Measurements from ENCODE around the gene PELI1.
"Not testable (repeated sequence)": the region's sequence is repeated elsewhere in the genome, so short reads cannot be mapped to it uniquely, and the experiment has no call there.

The PELI1 gene

GRCh38 chr2:64093341-64093740 lies 50.9 kb downstream of the PELI1 start:
- no peaks in the 10 kb centered on the region for H3K9me3 ChIP-seq (ENCODE audit: control insufficient read depth in 1 of 2, low read length in 2 of 2)
- H3K4me3 ChIP-seq (ENCODE audit: low read depth in 1 of 2, low read length in 2 of 2), result no peak overlapping the region
- H3K27me3 ChIP-seq (ENCODE audit: control insufficient read depth in 1 of 2, insufficient read depth in 2 of 2, low read length in 2 of 2), result no peaks in the 10 kb centered on the region
- no peak overlapping the region for H3K27ac ChIP-seq (ENCODE audit: low read depth, low read length)
- H3K9ac ChIP-seq (ENCODE audit: low read depth in 1 of 2, low read length in 2 of 2), result no peak overlapping the region
- no peaks in the 10 kb centered on the region for H3K4me1 ChIP-seq (ENCODE audit: control insufficient read depth in 1 of 2, insufficient read depth in 2 of 2, low read length in 2 of 2)
- peaks cover 23 to 46% of the 10 kb centered on the region in 2 donors for H3K36me3 ChIP-seq (ENCODE audit: control insufficient read depth in 1 of 2, insufficient read depth in 2 of 2, low read length in 2 of 2)

GRCh38 chr2:64092502-64092901 lies 51.7 kb downstream of the PELI1 start:
- Histone ChIP-seq H3K27me3 (ENCODE audit: control insufficient read depth in 1 of 2, insufficient read depth in 2 of 2, low read length in 2 of 2) (no peaks in the 10 kb centered on the region), H3K27ac (ENCODE audit: low read depth, low read length) (no peak overlapping the region), H3K36me3 (ENCODE audit: control insufficient read depth in 1 of 2, insufficient read depth in 2 of 2, low read length in 2 of 2) (peaks cover 22 to 44% of the 10 kb centered on the region in 2 donors), H3K4me3 (ENCODE audit: low read depth in 1 of 2, low read length in 2 of 2) (no peak overlapping the region), H3K9me3 (ENCODE audit: control insufficient read depth in 1 of 2, low read length in 2 of 2) (no peaks in the 10 kb centered on the region), H3K9ac (ENCODE audit: low read depth in 1 of 2, low read length in 2 of 2) (no peak overlapping the region), H3K4me1 (ENCODE audit: control insufficient read depth in 1 of 2, insufficient read depth in 2 of 2, low read length in 2 of 2) (no peaks in the 10 kb centered on the region)

GRCh38 chr2:64090264-64090663 lies 54.0 kb downstream of the PELI1 start:
- Histone ChIP-seq H3K36me3 (ENCODE audit: control insufficient read depth in 1 of 2, insufficient read depth in 2 of 2, low read length in 2 of 2) (peaks cover 8 to 21% of the 10 kb centered on the region in 2 donors), H3K4me1 (ENCODE audit: control insufficient read depth in 1 of 2, insufficient read depth in 2 of 2, low read length in 2 of 2) (no peaks in the 10 kb centered on the region), H3K4me3 (ENCODE audit: low read depth in 1 of 2, low read length in 2 of 2) (no peak overlapping the region), H3K27ac (ENCODE audit: low read depth, low read length) (no peak overlapping the region), H3K9ac (ENCODE audit: low read depth in 1 of 2, low read length in 2 of 2) (no peak overlapping the region), H3K27me3 (ENCODE audit: control insufficient read depth in 1 of 2, insufficient read depth in 2 of 2, low read length in 2 of 2) (no peaks in the 10 kb centered on the region), H3K9me3 (ENCODE audit: control insufficient read depth in 1 of 2, low read length in 2 of 2) (no peaks in the 10 kb centered on the region)

- Histone ChIP-seq H3K27me3 (ENCODE audit: control insufficient read depth in 1 of 2, insufficient read depth in 2 of 2, low read length in 2 of 2) (no peaks in the 10 kb centered on the region), H3K4me3 (ENCODE audit: low read depth in 1 of 2, low read length in 2 of 2) (no peak overlapping the region), H3K27ac (ENCODE audit: low read depth, low read length) (no peak overlapping the region), H3K9ac (ENCODE audit: low read depth in 1 of 2, low read length in 2 of 2) (no peak overlapping the region), H3K9me3 (ENCODE audit: control insufficient read depth in 1 of 2, low read length in 2 of 2) (no peaks in the 10 kb centered on the region), H3K36me3 (ENCODE audit: control insufficient read depth in 1 of 2, insufficient read depth in 2 of 2, low read length in 2 of 2) (peaks cover 0 to 4% of the 10 kb centered on the region in 2 donors), H3K4me1 (ENCODE audit: control insufficient read depth in 1 of 2, insufficient read depth in 2 of 2, low read length in 2 of 2) (no peaks in the 10 kb centered on the region)
Observed at GRCh38 chr2:64086347-64087082, 57.7 kb downstream of the PELI1 start.

GRCh38 chr2:64085936-64086335 lies 58.3 kb downstream of the PELI1 start:
- Histone ChIP-seq H3K27me3 (ENCODE audit: control insufficient read depth in 1 of 2, insufficient read depth in 2 of 2, low read length in 2 of 2) (no peaks in the 10 kb centered on the region), H3K9ac (ENCODE audit: low read depth in 1 of 2, low read length in 2 of 2) (no peak overlapping the region), H3K4me3 (ENCODE audit: low read depth in 1 of 2, low read length in 2 of 2) (no peak overlapping the region), H3K36me3 (ENCODE audit: control insufficient read depth in 1 of 2, insufficient read depth in 2 of 2, low read length in 2 of 2) (no peaks in the 10 kb centered on the region), H3K9me3 (ENCODE audit: control insufficient read depth in 1 of 2, low read length in 2 of 2) (no peaks in the 10 kb centered on the region), H3K4me1 (ENCODE audit: control insufficient read depth in 1 of 2, insufficient read depth in 2 of 2, low read length in 2 of 2) (no peaks in the 10 kb centered on the region), H3K27ac (ENCODE audit: low read depth, low read length) (no peak overlapping the region)

- no peak overlapping the region for H3K27ac ChIP-seq (ENCODE audit: low read depth, low read length)
- no peaks in the 10 kb centered on the region for H3K9me3 ChIP-seq (ENCODE audit: control insufficient read depth in 1 of 2, low read length in 2 of 2)
- no peak overlapping the region for H3K4me3 ChIP-seq (ENCODE audit: low read depth in 1 of 2, low read length in 2 of 2)
- H3K36me3 ChIP-seq (ENCODE audit: control insufficient read depth in 1 of 2, insufficient read depth in 2 of 2, low read length in 2 of 2), result no peaks in the 10 kb centered on the region
- no peaks in the 10 kb centered on the region for H3K27me3 ChIP-seq (ENCODE audit: control insufficient read depth in 1 of 2, insufficient read depth in 2 of 2, low read length in 2 of 2)
- no peaks in the 10 kb centered on the region for H3K4me1 ChIP-seq (ENCODE audit: control insufficient read depth in 1 of 2, insufficient read depth in 2 of 2, low read length in 2 of 2)
- no peak overlapping the region for H3K9ac ChIP-seq (ENCODE audit: low read depth in 1 of 2, low read length in 2 of 2)
Observed at GRCh38 chr2:64081046-64081445, 63.2 kb downstream of the PELI1 start.

GRCh38 chr2:64080179-64080578 lies 64.0 kb downstream of the PELI1 start:
- Histone ChIP-seq H3K9me3 (ENCODE audit: control insufficient read depth in 1 of 2, low read length in 2 of 2) (no peaks in the 10 kb centered on the region), H3K27me3 (ENCODE audit: control insufficient read depth in 1 of 2, insufficient read depth in 2 of 2, low read length in 2 of 2) (no peaks in the 10 kb centered on the region), H3K36me3 (ENCODE audit: control insufficient read depth in 1 of 2, insufficient read depth in 2 of 2, low read length in 2 of 2) (no peaks in the 10 kb centered on the region), H3K9ac (ENCODE audit: low read depth in 1 of 2, low read length in 2 of 2) (no peak overlapping the region), H3K4me1 (ENCODE audit: control insufficient read depth in 1 of 2, insufficient read depth in 2 of 2, low read length in 2 of 2) (no peaks in the 10 kb centered on the region), H3K4me3 (ENCODE audit: low read depth in 1 of 2, low read length in 2 of 2) (no peak overlapping the region), H3K27ac (ENCODE audit: low read depth, low read length) (no peak overlapping the region)

- H3K27me3 ChIP-seq (ENCODE audit: control insufficient read depth in 1 of 2, insufficient read depth in 2 of 2, low read length in 2 of 2); H3K36me3 ChIP-seq (ENCODE audit: control insufficient read depth in 1 of 2, insufficient read depth in 2 of 2, low read length in 2 of 2); H3K27ac ChIP-seq (ENCODE audit: low read depth, low read length); H3K4me1 ChIP-seq (ENCODE audit: control insufficient read depth in 1 of 2, insufficient read depth in 2 of 2, low read length in 2 of 2); H3K9me3 ChIP-seq (ENCODE audit: control insufficient read depth in 1 of 2, low read length in 2 of 2); H3K4me3 ChIP-seq (ENCODE audit: low read depth in 1 of 2, low read length in 2 of 2); H3K9ac ChIP-seq (ENCODE audit: low read depth in 1 of 2, low read length in 2 of 2): not testable (repeated sequence)
Observed at GRCh38 chr2:64079688-64080087, 64.5 kb downstream of the PELI1 start.

GRCh38 chr2:64076828-64077227 lies 67.4 kb downstream of the PELI1 start:
- H3K9ac ChIP-seq (ENCODE audit: low read depth in 1 of 2, low read length in 2 of 2); H3K27ac ChIP-seq (ENCODE audit: low read depth, low read length); H3K36me3 ChIP-seq (ENCODE audit: control insufficient read depth in 1 of 2, insufficient read depth in 2 of 2, low read length in 2 of 2); H3K4me1 ChIP-seq (ENCODE audit: control insufficient read depth in 1 of 2, insufficient read depth in 2 of 2, low read length in 2 of 2); H3K4me3 ChIP-seq (ENCODE audit: low read depth in 1 of 2, low read length in 2 of 2); H3K9me3 ChIP-seq (ENCODE audit: control insufficient read depth in 1 of 2, low read length in 2 of 2); H3K27me3 ChIP-seq (ENCODE audit: control insufficient read depth in 1 of 2, insufficient read depth in 2 of 2, low read length in 2 of 2): not testable (repeated sequence)

GRCh38 chr2:64074616-64075015 lies 69.6 kb downstream of the PELI1 start:
- H3K4me3 ChIP-seq (ENCODE audit: low read depth in 1 of 2, low read length in 2 of 2); H3K9ac ChIP-seq (ENCODE audit: low read depth in 1 of 2, low read length in 2 of 2); H3K27ac ChIP-seq (ENCODE audit: low read depth, low read length); H3K36me3 ChIP-seq (ENCODE audit: control insufficient read depth in 1 of 2, insufficient read depth in 2 of 2, low read length in 2 of 2); H3K9me3 ChIP-seq (ENCODE audit: control insufficient read depth in 1 of 2, low read length in 2 of 2); H3K27me3 ChIP-seq (ENCODE audit: control insufficient read depth in 1 of 2, insufficient read depth in 2 of 2, low read length in 2 of 2); H3K4me1 ChIP-seq (ENCODE audit: control insufficient read depth in 1 of 2, insufficient read depth in 2 of 2, low read length in 2 of 2): not testable (repeated sequence)

GRCh38 chr2:64067326-64067725 lies 76.9 kb downstream of the PELI1 start:
- Histone ChIP-seq H3K27ac (ENCODE audit: low read depth, low read length) (no peak overlapping the region), H3K9me3 (ENCODE audit: control insufficient read depth in 1 of 2, low read length in 2 of 2) (no peaks in the 10 kb centered on the region), H3K4me1 (ENCODE audit: control insufficient read depth in 1 of 2, insufficient read depth in 2 of 2, low read length in 2 of 2) (peaks cover 8 to 10% of the 10 kb centered on the region in 2 donors), H3K36me3 (ENCODE audit: control insufficient read depth in 1 of 2, insufficient read depth in 2 of 2, low read length in 2 of 2) (no peaks in the 10 kb centered on the region), H3K4me3 (ENCODE audit: low read depth in 1 of 2, low read length in 2 of 2) (no peak overlapping the region), H3K27me3 (ENCODE audit: control insufficient read depth in 1 of 2, insufficient read depth in 2 of 2, low read length in 2 of 2) (no peaks in the 10 kb centered on the region), H3K9ac (ENCODE audit: low read depth in 1 of 2, low read length in 2 of 2) (no peak overlapping the region)
